ENCODE results near the gene PRC1. TPM values are rescaled to one million over a fixed set of nuclear protein-coding genes. Genes with fewer than 3 reads are reported as not detected.

The PRC1 gene, protein sequence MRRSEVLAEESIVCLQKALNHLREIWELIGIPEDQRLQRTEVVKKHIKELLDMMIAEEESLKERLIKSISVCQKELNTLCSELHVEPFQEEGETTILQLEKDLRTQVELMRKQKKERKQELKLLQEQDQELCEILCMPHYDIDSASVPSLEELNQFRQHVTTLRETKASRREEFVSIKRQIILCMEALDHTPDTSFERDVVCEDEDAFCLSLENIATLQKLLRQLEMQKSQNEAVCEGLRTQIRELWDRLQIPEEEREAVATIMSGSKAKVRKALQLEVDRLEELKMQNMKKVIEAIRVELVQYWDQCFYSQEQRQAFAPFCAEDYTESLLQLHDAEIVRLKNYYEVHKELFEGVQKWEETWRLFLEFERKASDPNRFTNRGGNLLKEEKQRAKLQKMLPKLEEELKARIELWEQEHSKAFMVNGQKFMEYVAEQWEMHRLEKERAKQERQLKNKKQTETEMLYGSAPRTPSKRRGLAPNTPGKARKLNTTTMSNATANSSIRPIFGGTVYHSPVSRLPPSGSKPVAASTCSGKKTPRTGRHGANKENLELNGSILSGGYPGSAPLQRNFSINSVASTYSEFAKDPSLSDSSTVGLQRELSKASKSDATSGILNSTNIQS
- total RNA-seq: 1 to 10 TPM; 5.1 to 8.7 (median 6.9) TPM
- polyA plus RNA-seq: 5.7 TPM
- long read RNA-seq, donor 1, full-length matches to known transcripts: 1 of 6 reads
- long read RNA-seq, donor 1, partial matches to known transcripts: 1 of 6 reads
- long read RNA-seq, donor 1, other reads (novel, unspliced or antisense): 4 of 6 reads
- long read RNA-seq, donor 2, partial matches to known transcripts: 0 of 2 reads
- long read RNA-seq, donor 2, other reads (novel, unspliced or antisense): 1 of 2 reads
- long read RNA-seq, donor 3, partial matches to known transcripts: 0 of 9 reads
- long read RNA-seq, donor 3, other reads (novel, unspliced or antisense): 9 of 9 reads
- long read RNA-seq, donor 4, partial matches to known transcripts: 0 of 4 reads
- long read RNA-seq, donor 4, other reads (novel, unspliced or antisense): 2 of 4 reads

DNA sequence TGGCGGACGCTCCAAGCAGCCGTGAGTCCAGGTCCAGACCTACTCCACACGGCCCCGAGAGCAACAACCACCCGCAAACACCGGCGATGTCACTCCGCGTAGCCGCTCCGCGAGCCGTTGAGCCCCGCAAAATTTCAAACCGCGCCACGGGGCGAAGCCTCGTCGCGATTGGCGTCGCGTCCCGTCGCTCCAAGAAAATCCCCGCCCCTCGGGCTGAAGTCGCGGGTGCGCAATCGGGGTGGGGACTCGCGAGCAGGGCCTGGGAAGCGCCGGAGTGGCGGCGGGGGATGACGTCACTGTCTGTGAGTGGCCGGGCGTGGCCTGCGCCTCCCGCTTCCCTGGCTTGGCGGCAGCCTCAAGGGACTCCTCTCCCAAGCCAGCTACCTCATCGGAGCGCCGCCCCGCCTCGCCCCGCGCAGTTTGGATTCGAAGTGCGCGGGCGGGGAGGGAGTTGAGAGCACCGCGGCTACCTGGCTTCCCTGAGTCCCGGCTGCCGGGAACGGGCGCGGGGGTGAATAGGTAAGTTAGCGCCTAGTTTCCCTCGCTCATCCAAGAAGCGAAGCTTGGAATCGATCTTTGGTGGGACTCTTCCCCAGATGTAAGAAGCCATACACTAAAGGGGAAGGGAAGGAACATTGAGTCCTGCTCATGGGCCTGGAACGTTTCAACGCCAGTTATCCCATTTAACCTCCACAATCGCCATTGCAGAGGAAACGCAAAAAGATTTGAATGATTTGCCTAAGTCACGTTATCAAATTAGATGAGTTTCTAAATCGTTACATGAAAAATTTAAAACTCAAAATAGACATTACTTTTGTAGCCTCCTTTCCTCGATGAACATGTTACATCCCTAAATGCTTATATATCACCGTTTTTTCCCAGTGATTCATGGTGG is at the start of gene PRC1:
Gene PRC1 (minus strand): TSS at position 119 of the 895 bp plus-strand sequence. CDS start 118 bp downstream, at position 1.
- Histone ChIP-seq H3K27ac (ENCODE audit: low read length) (peak within 1 kb of the TSS; percentile 73), H3K27me3 (ENCODE audit: control insufficient read depth, insufficient read depth) (no peaks in the 10 kb centered on the region), H3K4me1 (ENCODE audit: control insufficient read depth, insufficient read depth, low read length) (no peaks in the 10 kb centered on the region), H3K4me3 (ENCODE audit: low read length) (peak within 1 kb of the TSS; percentile 77), H3K9me3 (ENCODE audit: control insufficient read depth, low read length) (no peaks in the 10 kb centered on the region)
- intact Hi-C loops (cut with DNase I): no loop called here
- ATAC-seq: peak; percentile 100
- DNase-seq: peak; percentile 99
- under 1% methylated on average over 75 of the region's 75 CpGs for WGBS

DNA sequence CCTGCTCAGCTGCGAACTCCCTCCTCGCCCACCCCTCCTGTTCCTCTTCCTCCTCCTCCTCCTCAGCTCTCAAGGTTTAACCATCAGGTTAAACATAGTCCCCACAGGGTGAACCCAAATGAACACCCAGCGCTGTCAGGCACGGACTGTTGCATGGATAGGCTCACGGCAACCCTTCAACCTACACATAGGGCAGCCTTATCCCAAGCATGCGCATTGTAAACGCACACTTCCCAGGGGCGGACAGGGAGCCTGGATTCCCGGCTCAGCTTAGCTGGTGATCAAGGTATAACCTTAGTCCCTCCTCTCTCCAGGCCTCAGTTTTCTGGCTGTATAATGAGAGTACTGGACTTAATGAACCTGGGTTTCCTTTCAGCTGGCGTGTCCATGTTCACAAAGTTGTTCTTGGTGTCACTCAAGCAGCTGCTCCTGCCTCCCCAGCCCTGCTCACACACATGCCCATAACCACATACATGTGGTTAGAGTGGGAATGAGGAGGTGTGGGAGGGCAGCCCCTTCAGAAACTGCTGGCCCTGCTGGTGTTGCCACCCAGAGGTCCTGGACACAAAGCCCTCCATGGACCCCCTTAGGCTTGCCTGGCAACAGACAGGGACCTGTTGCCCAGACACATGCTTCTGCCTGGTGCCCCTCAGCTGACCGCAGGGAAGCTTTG is 49.0 kb upstream of the PRC1 start:
- no peak overlapping the region for H3K4me3 ChIP-seq (ENCODE audit: low read length)
- WGBS: 80% methylated on average over 11 of the region's 11 CpGs
- no peaks in the 10 kb centered on the region for H3K27me3 ChIP-seq (ENCODE audit: control insufficient read depth, insufficient read depth)
- DNase-seq (no peak), ATAC-seq (no peak)
- H3K9me3 ChIP-seq (ENCODE audit: control insufficient read depth, low read length): no peaks in the 10 kb centered on the region
- H3K27ac ChIP-seq (ENCODE audit: low read length): no peak overlapping the region
- intact Hi-C loops (cut with DNase I): no loop called here
- H3K4me1 ChIP-seq (ENCODE audit: control insufficient read depth, insufficient read depth, low read length): no peaks in the 10 kb centered on the region

DNA sequence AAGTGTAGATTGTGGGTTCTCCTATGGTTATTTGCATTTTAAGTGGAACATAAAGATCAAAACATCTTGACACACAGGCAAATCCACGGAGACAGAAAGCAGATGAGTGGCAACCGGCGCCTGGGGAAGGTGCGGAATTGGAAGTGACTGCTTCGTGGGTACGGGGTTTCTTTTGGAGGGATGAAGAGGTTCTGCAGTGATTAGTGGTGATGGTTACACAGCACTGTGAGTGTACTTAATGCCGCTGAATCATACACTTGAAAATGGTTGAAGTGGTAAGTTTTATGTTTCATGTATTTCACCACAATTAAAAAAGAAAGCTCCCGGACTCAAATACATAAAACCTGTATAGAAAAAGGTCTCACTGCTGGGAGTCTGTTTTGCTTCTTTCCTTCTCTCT is 46.5 kb upstream of the PRC1 start:
- no peak for ATAC-seq
- Histone ChIP-seq H3K27me3 (ENCODE audit: control insufficient read depth, insufficient read depth) (no peaks in the 10 kb centered on the region), H3K4me1 (ENCODE audit: control insufficient read depth, insufficient read depth, low read length) (no peaks in the 10 kb centered on the region), H3K9me3 (ENCODE audit: control insufficient read depth, low read length) (no peaks in the 10 kb centered on the region), H3K27ac (ENCODE audit: low read length) (no peak overlapping the region), H3K4me3 (ENCODE audit: low read length) (no peak overlapping the region)
- no peak for DNase-seq
- 75% methylated on average over 8 of the region's 8 CpGs for WGBS
- intact Hi-C loops (cut with DNase I): no loop called here

DNA sequence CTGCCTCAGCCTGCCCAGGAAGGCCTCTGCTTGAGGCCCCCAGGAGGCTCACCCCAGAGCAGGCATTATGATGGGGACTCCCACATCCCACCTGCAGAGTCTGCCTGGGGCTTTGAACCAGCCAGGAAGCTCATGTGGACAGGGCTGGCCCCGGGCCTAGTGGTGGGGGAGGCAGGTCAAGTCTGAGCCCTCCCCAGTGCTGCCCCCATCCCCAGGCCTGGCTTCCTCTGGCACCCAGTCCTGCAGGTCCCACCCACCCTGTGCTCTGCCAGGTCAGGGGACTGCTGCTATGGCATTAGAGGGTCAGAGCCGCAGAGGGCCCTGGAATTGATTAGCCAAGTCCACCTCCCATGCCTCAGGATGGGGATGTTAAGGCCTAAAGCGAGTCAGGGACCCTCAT is 45.7 kb upstream of the PRC1 start:
- no peaks in the 10 kb centered on the region for H3K9me3 ChIP-seq (ENCODE audit: control insufficient read depth, low read length)
- H3K27ac ChIP-seq (ENCODE audit: low read length): no peak overlapping the region
- no peak overlapping the region for H3K4me3 ChIP-seq (ENCODE audit: low read length)
- intact Hi-C loops (cut with DNase I): no loop called here
- WGBS: 76% methylated on average over 3 of the region's 3 CpGs
- ATAC-seq: peak in 1 of 2 donors; percentile 28
- DNase-seq: no peak
- no peaks in the 10 kb centered on the region for H3K4me1 ChIP-seq (ENCODE audit: control insufficient read depth, insufficient read depth, low read length)
- H3K27me3 ChIP-seq (ENCODE audit: control insufficient read depth, insufficient read depth): no peaks in the 10 kb centered on the region

DNA sequence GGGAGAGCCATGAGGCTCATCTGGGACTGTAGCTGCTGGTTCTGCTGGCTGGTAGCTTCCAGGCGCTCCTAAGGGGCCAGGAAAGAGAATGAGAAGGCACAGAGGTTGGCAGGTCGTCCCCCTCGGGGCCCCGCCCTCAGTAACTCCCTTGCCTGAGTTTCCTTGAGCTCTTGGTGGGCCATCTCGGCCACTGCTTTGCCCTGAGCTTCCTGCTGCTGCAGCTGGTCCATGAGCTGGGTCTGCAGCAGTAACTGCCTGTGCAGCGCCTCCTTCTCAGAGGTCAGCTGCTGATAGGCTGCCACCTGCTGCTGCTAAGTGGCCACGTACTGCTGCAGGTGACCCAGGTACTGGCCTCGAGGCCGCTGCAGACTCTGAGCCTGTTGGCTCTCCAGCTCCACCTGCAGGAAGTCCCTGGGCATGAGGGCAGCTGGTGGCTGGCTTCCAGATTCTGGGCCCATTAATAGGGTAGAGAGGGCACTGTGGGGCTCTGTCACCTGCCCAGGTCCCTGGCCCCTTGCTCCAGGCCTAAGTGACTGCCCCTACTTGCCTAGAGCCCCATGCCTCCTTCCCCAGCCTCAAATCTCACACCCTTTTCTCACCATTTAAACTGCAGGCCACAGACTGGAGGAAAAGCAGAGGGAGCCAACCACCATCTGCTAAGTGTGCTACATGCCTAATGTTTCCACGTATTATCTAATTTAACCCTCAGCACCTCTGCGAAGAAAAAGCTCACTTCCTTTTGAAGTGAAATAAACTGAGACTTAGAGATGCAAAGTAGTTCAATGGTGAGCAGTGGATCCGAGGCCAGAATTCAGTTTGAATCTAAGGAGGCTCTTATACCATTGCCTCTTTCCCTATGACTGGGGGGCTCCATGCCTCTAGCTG is 38.8 kb upstream of the PRC1 start:
- Histone ChIP-seq H3K9me3 (ENCODE audit: control insufficient read depth, low read length) (no peaks in the 10 kb centered on the region), H3K4me1 (ENCODE audit: control insufficient read depth, insufficient read depth, low read length) (no peaks in the 10 kb centered on the region), H3K27ac (ENCODE audit: low read length) (no peak overlapping the region), H3K27me3 (ENCODE audit: control insufficient read depth, insufficient read depth) (no peaks in the 10 kb centered on the region), H3K4me3 (ENCODE audit: low read length) (no peak overlapping the region)
- DNase-seq (peak in 2 of 3 donors; percentile 70 to 71), ATAC-seq (peak in 1 of 2 donors; percentile 40)
- intact Hi-C loops (cut with DNase I): no loop called here
- WGBS: 38% methylated on average over 12 of the region's 12 CpGs

DNA sequence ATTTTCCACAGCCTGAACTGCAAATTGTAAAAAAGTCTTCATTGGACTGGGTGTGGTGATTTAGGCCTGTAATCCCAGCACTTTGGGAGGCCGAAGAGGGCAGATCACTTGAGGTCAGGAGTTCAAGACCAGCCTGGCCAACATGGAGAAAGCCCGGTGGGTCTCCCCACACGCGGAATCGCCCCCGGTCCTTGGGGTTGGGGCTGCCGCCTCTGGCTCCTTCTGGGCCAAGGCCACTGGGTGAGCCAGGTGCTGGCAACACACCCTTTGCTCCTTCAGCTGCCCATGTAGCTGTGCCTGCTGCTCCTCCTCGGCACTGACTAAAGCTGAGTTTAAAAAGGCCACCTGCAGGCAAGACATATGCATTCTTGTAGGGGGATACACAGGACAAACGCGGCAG is 37.5 kb upstream of the PRC1 start:
- 81% methylated on average over 10 of the region's 10 CpGs for WGBS
- Histone ChIP-seq H3K4me3 (ENCODE audit: low read length) (no peak overlapping the region), H3K4me1 (ENCODE audit: control insufficient read depth, insufficient read depth, low read length) (no peaks in the 10 kb centered on the region), H3K27ac (ENCODE audit: low read length) (no peak overlapping the region), H3K27me3 (ENCODE audit: control insufficient read depth, insufficient read depth) (no peaks in the 10 kb centered on the region), H3K9me3 (ENCODE audit: control insufficient read depth, low read length) (no peaks in the 10 kb centered on the region)
- intact Hi-C loops (cut with DNase I): no loop called here
- ATAC-seq (no peak), DNase-seq (no peak)

DNA sequence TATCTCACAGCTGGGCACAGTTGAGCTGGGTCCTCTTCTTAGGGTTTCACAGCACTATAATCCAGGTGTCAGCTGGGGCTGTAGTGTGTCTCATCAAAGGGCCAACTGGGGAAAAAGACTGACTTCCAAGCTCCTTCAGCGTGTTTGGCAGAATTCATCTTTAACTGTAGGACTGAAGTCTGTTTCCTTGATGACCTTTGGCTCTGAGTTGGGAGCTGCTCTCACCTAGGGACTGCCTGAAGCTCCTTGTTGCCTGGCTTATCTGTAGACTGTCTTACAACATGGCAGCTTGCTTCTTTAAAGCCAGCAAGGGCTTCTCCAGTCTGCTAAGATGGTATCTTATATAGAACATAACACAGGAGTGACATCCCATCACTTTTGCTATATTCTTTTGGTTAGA is 33.3 kb upstream of the PRC1 start:
- Histone ChIP-seq H3K27me3 (ENCODE audit: control insufficient read depth, insufficient read depth) (no peaks in the 10 kb centered on the region), H3K4me3 (ENCODE audit: low read length) (no peak overlapping the region), H3K4me1 (ENCODE audit: control insufficient read depth, insufficient read depth, low read length) (no peaks in the 10 kb centered on the region), H3K9me3 (ENCODE audit: control insufficient read depth, low read length) (no peaks in the 10 kb centered on the region), H3K27ac (ENCODE audit: low read length) (no peak overlapping the region)
- WGBS: 61% methylated on average over 1 of the region's 1 CpG
- intact Hi-C loops (cut with DNase I): no loop called here
- DNase-seq (no peak), ATAC-seq (no peak)

DNA sequence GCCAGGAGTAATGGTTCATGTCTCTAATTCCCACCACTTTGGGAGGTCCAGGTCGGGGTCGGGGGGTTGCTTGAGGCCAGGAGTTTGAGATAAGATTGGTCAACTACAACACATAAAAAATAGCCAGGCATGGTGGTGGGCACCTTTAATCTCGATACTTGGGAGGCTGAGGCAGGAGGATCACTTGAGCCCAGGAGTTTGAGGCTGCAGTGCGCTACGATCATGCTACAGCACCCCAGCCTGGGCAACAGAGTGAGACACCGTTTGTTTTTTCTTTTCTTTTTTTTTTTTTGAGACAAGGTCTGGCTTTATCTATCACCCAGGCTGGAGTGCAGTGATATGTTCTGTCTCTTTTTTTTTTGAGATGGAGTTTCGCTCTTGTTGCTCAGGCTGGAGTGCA is 29.4 kb upstream of the PRC1 start:
- WGBS: 83% methylated on average over 7 of the region's 7 CpGs
- Histone ChIP-seq H3K27me3 (ENCODE audit: control insufficient read depth, insufficient read depth) (no peaks in the 10 kb centered on the region), H3K4me3 (ENCODE audit: low read length) (no peak overlapping the region), H3K27ac (ENCODE audit: low read length) (no peak overlapping the region), H3K4me1 (ENCODE audit: control insufficient read depth, insufficient read depth, low read length) (no peaks in the 10 kb centered on the region), H3K9me3 (ENCODE audit: control insufficient read depth, low read length) (no peaks in the 10 kb centered on the region)
- intact Hi-C loops (cut with DNase I): no loop called here
- ATAC-seq: no peak
- no peak for DNase-seq

DNA sequence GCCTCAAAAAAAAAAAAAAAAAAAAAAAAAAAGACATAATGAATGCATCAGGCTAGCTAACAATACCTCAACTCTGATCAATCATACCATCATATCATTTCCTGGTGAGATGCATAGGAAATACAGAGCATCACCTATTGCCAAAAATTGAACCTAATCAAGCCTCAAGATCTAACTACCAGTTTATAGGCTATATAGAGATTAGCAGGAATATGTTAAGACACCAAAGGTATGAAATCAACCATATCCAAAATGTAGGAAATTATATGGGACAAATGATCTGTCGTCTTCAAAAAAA is 28.4 kb upstream of the PRC1 start:
- intact Hi-C loops (cut with DNase I): no loop called here
- Histone ChIP-seq H3K4me3 (ENCODE audit: low read length) (peak overlapping the region; percentile 88), H3K9me3 (ENCODE audit: control insufficient read depth, low read length) (no peaks in the 10 kb centered on the region), H3K27me3 (ENCODE audit: control insufficient read depth, insufficient read depth) (no peaks in the 10 kb centered on the region), H3K4me1 (ENCODE audit: control insufficient read depth, insufficient read depth, low read length) (no peaks in the 10 kb centered on the region), H3K27ac (ENCODE audit: low read length) (peak overlapping the region; percentile 88)
- no peak for ATAC-seq
- 33% methylated on average over 1 of the region's 1 CpG for WGBS
- no peak for DNase-seq
